ENCODE results near the gene NNAT.

DNA sequence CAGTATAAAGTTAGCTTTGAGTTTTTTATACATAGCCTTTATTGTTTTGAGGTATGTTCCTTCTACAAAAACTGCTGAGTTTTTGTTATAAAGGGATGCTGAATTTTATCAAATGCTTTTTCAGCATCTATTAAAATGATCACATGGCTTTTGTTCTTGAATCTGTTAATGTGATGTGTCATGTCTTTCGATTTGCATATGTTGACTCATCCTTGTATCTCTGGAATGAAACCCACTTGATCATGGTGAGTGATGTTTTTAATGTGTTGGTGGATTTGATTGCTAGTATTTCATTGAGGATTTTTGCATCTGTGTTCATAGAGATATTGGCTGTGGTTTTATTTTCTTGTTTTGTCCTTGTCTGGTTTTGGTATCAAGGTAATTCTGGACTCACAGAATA is 31.4 kb downstream of the NNAT start:
- TF ChIP-seq, protein P1, sequence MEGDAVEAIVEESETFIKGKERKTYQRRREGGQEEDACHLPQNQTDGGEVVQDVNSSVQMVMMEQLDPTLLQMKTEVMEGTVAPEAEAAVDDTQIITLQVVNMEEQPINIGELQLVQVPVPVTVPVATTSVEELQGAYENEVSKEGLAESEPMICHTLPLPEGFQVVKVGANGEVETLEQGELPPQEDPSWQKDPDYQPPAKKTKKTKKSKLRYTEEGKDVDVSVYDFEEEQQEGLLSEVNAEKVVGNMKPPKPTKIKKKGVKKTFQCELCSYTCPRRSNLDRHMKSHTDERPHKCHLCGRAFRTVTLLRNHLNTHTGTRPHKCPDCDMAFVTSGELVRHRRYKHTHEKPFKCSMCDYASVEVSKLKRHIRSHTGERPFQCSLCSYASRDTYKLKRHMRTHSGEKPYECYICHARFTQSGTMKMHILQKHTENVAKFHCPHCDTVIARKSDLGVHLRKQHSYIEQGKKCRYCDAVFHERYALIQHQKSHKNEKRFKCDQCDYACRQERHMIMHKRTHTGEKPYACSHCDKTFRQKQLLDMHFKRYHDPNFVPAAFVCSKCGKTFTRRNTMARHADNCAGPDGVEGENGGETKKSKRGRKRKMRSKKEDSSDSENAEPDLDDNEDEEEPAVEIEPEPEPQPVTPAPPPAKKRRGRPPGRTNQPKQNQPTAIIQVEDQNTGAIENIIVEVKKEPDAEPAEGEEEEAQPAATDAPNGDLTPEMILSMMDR (conservative IDR thresholded peaks at IDR 0.05 in 1 of 2, IDR thresholded peaks at IDR 0.05 in 1 of 2; ENCODE audit: low read depth in 1 of 2, low read length in 2 of 2): no peak
- no peak for TF ChIP-seq EZH2 (IDR thresholded peaks at IDR 0.05; ENCODE audit: low read length, missing control alignments)

Data from fibroblast of lung (primary cell).